OCI-LY3 (cell line): ENCODE data around the gene RRP1.

Source experiments
- H2AFZ ChIP-seq: fragments of 200-600, 300-600 bp; shearing (Covaris generic); 2 replicates; pipeline ENCODE4 v1.6.0; 2014; ENCODE audit warnings: antibody characterized with exemption, low read depth, low read length
- H3K27ac ChIP-seq: fragments of 200-600, 300-600 bp; sonication (generic); 2 replicates; pipeline ENCODE4 v1.5.1; 2014; ENCODE audit warnings: mild to moderate bottlenecking, low read length, moderate library complexity, mixed read lengths
- H3K27me3 ChIP-seq: fragments of 200-600, 300-600 bp; sonication (generic); 2 replicates; pipeline ENCODE4 v1.6.1; 2014; ENCODE audit warnings: low read depth, low read length, mixed read lengths
- H3K36me3 ChIP-seq: fragments of 200-600, 300-600 bp; sonication (generic); replicated peaks from 2 replicates; pipeline ENCODE3; 2014; ENCODE audit warnings: low read depth, low read length, mixed read lengths
- H3K4me1 ChIP-seq: fragments of 300-600, 200-600 bp; sonication (generic); 2 replicates; pipeline ENCODE4 v1.6.1; 2014; ENCODE audit warnings: low read length, mixed read lengths
- H3K4me2 ChIP-seq: fragments of 200-600, 300-600 bp; sonication (generic); 2 replicates; pipeline ENCODE4 v1.6.1; 2014; ENCODE audit warnings: low read length, mixed read lengths
- H3K4me3 ChIP-seq: fragments of 300-600, 200-600 bp; sonication (generic); 2 replicates; pipeline ENCODE4 v1.5.1; 2014; ENCODE audit warnings: antibody characterized with exemption, mild to moderate bottlenecking, low read length, moderate library complexity
- H3K79me2 ChIP-seq: fragments of 300-600, 200-600 bp; shearing (Covaris generic); 2 replicates; pipeline ENCODE4 v1.6.1; 2014; ENCODE audit warnings: mild to moderate bottlenecking, low read length, mixed read lengths
- H3K9ac ChIP-seq: fragments of 300-600, 200-600 bp; shearing (Covaris generic); 2 replicates; pipeline ENCODE4 v1.6.0; 2014; ENCODE audit warnings: mild to moderate bottlenecking, low read length, moderate library complexity
- H3K9me3 ChIP-seq: fragments of 200-600, 300-600 bp; shearing (Covaris generic); 2 replicates; pipeline ENCODE4 v1.6.1; 2014; ENCODE audit warnings: low read length, mixed read lengths; ENCODE audit not compliant: insufficient read depth
- H4K20me1 ChIP-seq: fragments of 200-600, 300-600 bp; sonication (generic); 2 replicates; pipeline ENCODE4 v1.6.1; 2016; ENCODE audit warnings: low read length, mixed read lengths; ENCODE audit not compliant: insufficient read depth
- CTCF ChIP-seq: fragments of 200-600, 300-600 bp; sonication (generic); IDR thresholded peaks from 2 replicates; pipeline ENCODE4 v1.5.1; 2014; ENCODE audit warnings: antibody characterized with exemption, low read length, low read depth
- EZH2phosphoT487 ChIP-seq: fragments of 200-600 bp; shearing (Covaris generic); IDR thresholded peaks from 2 replicates; pipeline ENCODE4 v1.6.1; 2018; ENCODE audit warnings: antibody characterized with exemption, mixed run types, low read depth

The RRP1 gene

GRCh38 chr21:43760391-43760958 is 28.9 kb upstream of the RRP1 start:
- Histone ChIP-seq H3K9ac (no peak overlapping the region), H3K4me1 (no peaks in the 10 kb centered on the region), H3K4me3 (no peak overlapping the region), H3K27me3 (no peaks in the 10 kb centered on the region), H3K79me2 (no peaks in the 10 kb centered on the region), H2AFZ (no peak overlapping the region), H3K4me2 (no peak overlapping the region), H4K20me1 (no peaks in the 10 kb centered on the region), H3K36me3 (no peaks in the 10 kb centered on the region), H3K27ac (no peak overlapping the region), H3K9me3 (no peaks in the 10 kb centered on the region)
- TF ChIP-seq EZH2phosphoT487 (no peak), CTCF (no peak)

GRCh38 chr21:43761886-43762285 is 27.5 kb upstream of the RRP1 start:
- Histone ChIP-seq H3K79me2 (no peaks in the 10 kb centered on the region), H3K9me3 (no peaks in the 10 kb centered on the region), H3K36me3 (no peaks in the 10 kb centered on the region), H3K4me1 (no peaks in the 10 kb centered on the region), H3K4me3 (no peak overlapping the region), H3K9ac (no peak overlapping the region), H3K27me3 (no peaks in the 10 kb centered on the region), H2AFZ (no peak overlapping the region), H3K4me2 (no peak overlapping the region), H3K27ac (no peak overlapping the region), H4K20me1 (no peaks in the 10 kb centered on the region)
- TF ChIP-seq EZH2phosphoT487 (no peak), CTCF (no peak)

- no peak overlapping the region for H2AFZ ChIP-seq
- no peak overlapping the region for H3K4me2 ChIP-seq
- no peak overlapping the region for H3K9ac ChIP-seq
- H3K79me2 ChIP-seq, result no peaks in the 10 kb centered on the region
- no peaks in the 10 kb centered on the region for H3K27me3 ChIP-seq
- H3K4me1 ChIP-seq, result no peaks in the 10 kb centered on the region
- TF ChIP-seq CTCF, result no peak
- H3K4me3 ChIP-seq, result no peak overlapping the region
- no peak overlapping the region for H3K27ac ChIP-seq
- no peaks in the 10 kb centered on the region for H4K20me1 ChIP-seq
- no peaks in the 10 kb centered on the region for H3K36me3 ChIP-seq
- H3K9me3 ChIP-seq, result no peaks in the 10 kb centered on the region
These were observed 26.9 kb upstream of the RRP1 start for GRCh38 chr21:43762303-43763128.

- Histone ChIP-seq H3K4me2 (no peak overlapping the region), H4K20me1 (no peaks in the 10 kb centered on the region), H3K27me3 (no peaks in the 10 kb centered on the region), H3K4me1 (no peaks in the 10 kb centered on the region), H2AFZ (no peak overlapping the region), H3K36me3 (no peaks in the 10 kb centered on the region), H3K4me3 (no peak overlapping the region), H3K9ac (no peak overlapping the region), H3K79me2 (no peaks in the 10 kb centered on the region), H3K9me3 (no peaks in the 10 kb centered on the region), H3K27ac (no peak overlapping the region)
- no peak for TF ChIP-seq CTCF
- no peak for TF ChIP-seq EZH2phosphoT487
These were observed 25.4 kb upstream of the RRP1 start for GRCh38 chr21:43763901-43764523.
